Omental fat pad (tissue), 4 donors: ENCODE data around the gene RNF115. TPM values are rescaled to one million over a fixed set of nuclear protein-coding genes. Genes with fewer than 3 reads are reported as not detected.
"Not testable (repeated sequence)": the region's sequence is repeated elsewhere in the genome, so short reads cannot be mapped to it uniquely, and the experiment has no call there.

Source experiments
- ATAC-seq: fragments of 150-250 bp; one replicate; pipeline ENCODE4 v1.9.1; 2016; ENCODE audit warnings: mild to moderate bottlenecking, moderate library complexity; ENCODE audit not compliant: low FRiP score
- DNase-seq: peaks from one replicate; pipeline ENCODE4 v3.0.0-alpha.2; 2019; ENCODE audit warnings: low spot score
- CTCF ChIP-seq, 3 donors: fragments of 450-650 bp; IDR thresholded peaks; one replicate each; pipeline ENCODE4 v1.5.1; 2016 to 2017; ENCODE audit warnings: antibody characterized with exemption in 3 of 3, mild to moderate bottlenecking in 3 of 3, moderate library complexity in 2 of 3
- total RNA-seq, 4 donors: library from RNA; depleted of rRNA; stranded (reverse); fragments of >200 nt; gene quantifications; one replicate each; pipeline ENCODE4 v1.1.0, GENCODE V29; 2016

The RNF115 gene
- total RNA-seq, 4 donors from 2014 or later = 12.3 to 41.3 (median 14.3) TPM

DNA sequence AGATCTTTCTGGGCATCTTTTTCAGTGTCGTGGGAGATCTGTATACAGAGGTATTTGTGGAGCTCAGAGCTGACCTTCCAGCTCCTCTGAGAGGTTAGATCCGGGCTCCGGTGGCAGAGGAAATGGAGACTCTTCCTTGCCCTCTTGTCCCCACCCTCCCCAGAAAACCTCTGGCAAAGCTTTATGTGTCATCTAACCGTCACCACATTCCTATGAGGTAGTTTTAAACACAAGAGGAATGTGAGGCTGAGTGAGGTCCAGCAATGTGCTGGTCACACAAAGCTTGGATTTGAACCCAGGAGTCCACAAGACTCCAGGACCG, 103.4 kb downstream of the RNF115 start:
- ATAC-seq = no peak

GRCh38 chr1:145719230-145720079, 104.4 kb downstream of the RNF115 start, which contains the start of gene CD160:
TSS of gene CD160 (plus strand) at chr1:145719499. CDS start at chr1:145728328, 8,829 bp downstream.
- no peak for ATAC-seq
- no peak for TF ChIP-seq CTCF (IDR thresholded peaks at IDR 0.05)

More for the DNA sequence above, 103.4 kb downstream of the RNF115 start:
- DNase-seq = no peak
- no peak for TF ChIP-seq CTCF (IDR thresholded peaks at IDR 0.05)

GRCh38 chr1:145718465-145718864, 105.4 kb downstream of the RNF115 start:
- not testable (repeated sequence) for DNase-seq, ATAC-seq

More at GRCh38 chr1:145719230-145720079, 104.4 kb downstream of the RNF115 start, which contains the start of gene CD160:
- no peak for DNase-seq

DNA sequence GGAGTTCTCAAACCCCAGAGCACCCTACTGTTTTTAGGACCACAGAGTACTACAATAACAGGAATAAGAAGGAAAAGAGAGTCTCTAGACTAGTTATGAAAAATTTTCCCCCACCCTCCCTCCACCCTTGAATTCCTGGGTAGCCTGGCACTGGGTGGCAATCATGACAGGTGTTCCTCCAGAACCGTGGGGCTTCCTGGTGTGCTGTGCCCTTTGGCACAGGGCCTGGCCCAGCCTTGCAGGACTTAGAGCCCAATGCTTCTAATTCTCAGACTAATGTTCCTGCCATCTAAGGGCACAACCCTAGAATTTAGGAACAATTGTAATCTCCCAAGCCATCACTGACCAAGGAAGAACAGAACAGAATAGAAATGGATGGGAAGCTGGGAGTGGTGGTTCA, 106.1 kb downstream of the RNF115 start:
- ATAC-seq = no peak
- no peak for TF ChIP-seq CTCF (IDR thresholded peaks at IDR 0.05)

DNA sequence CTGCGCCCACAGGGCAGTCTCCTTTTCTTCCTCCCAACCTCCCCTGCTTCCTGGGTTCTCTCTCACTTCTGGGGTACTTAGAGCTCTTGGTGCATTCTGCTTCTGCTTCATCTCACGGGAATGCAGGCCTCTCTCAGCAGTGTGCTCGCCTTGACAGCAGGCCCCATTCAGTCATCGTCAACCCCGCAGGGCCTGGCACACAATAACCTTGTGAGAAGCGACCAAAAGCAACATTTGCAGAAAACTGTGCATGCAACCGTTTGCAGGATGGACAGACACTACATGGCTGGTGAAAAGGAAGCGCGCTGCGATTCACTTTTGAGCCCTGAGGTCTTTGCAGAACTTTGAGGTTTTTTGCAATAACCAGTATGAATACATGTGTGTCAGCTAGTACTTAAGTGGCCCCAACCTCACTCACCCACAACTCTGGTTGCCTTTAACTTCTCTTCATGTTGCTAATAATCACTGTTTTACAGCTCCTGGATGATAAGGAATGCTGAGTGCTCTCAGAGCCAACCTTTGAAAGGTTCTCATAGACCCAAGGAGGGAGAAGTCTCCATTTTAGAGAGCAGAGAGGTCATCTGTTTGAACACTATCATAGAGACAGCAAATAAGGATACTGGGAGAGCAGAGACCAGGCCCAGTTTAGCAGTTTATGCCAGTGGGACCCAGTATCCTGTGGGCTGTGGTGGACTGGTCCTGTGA, 107.1 kb downstream of the RNF115 start:
- no peak for TF ChIP-seq CTCF (IDR thresholded peaks at IDR 0.05)
- ATAC-seq = no peak
- no peak for DNase-seq

More for the DNA sequence above, 106.1 kb downstream of the RNF115 start:
- DNase-seq = no peak

DNA sequence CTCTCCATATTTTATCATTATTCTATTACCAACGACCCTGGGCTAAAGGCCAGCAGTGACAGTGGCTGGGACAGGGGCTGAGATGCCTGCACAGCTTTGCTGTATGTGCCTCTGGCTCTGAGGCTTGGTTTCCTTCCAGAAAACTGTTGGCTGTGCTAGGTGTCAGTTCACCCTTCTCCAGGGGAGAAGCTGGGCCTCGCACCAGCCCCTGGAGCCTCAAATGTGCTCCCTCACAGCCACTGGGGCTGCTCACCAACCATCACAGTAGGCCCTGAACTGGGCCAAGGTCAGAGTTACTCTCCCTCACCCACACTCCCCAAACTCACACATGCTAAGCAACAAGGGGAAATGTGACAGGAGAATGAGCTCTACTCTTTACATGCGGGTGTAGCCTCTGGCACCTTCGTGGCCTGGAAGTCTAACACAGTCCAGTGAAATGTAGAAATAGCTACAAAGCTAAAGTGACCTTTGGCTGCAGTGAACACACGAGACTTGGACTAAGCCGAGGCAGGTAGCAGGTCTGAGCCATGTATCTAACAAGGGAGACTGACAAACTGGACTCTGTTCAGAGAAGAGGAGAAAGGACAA, 109.3 kb downstream of the RNF115 start:
- DNase-seq (no peak), ATAC-seq (no peak)
- no peak for TF ChIP-seq CTCF (IDR thresholded peaks at IDR 0.05)

DNA sequence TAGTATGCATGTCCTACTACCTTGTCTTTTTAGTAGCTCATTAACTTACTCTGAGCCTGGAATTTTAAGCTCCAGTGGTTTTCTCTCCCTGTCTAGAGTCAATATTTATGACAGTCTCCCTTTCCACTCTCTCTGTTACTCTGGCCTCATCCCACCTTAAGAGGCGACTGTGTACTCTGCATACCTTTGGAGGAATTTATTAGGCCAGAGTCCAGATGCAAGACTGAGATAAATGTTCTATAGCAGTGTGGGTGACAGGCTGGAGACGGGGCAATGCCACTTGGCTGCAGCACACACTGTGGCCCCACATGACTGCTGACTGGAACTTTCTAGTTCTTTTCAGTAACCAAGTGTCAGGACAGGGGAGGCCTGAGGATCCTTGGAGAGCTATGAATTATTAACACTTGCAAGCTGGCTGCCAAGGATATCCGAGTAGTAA, 112.7 kb downstream of the RNF115 start:
- DNase-seq (no peak), ATAC-seq (no peak)
- no peak for TF ChIP-seq CTCF (IDR thresholded peaks at IDR 0.05)
